HepG2 (cell line): ENCODE data around the gene ST3GAL4. TPM values are rescaled to one million over a fixed set of nuclear protein-coding genes. Genes with fewer than 3 reads are reported as not detected.
A peak's percentile ranks its signal among the peaks of the same experiment; 100 is the strongest.

Experiments
- ATAC-seq: fragments of 200-7000 bp; cut with Tn5 transposase; 3 replicates; pipeline ENCODE4 v1.9.1; 2020; ENCODE audit warnings: mild to moderate bottlenecking, moderate library complexity
- BruUV-seq: library from RNA; stranded (reverse); fragments of 400-500 nt; replicated peaks from 2 replicates; lab custom pipeline; 2021; lab: Mats Ljungman, UMichigan
- CTCF ChIA-PET: fragments of 300-600 bp; formaldehyde crosslinking; extraction: SDS; loops from one replicate; lab custom pipeline; 2021; ENCODE audit warnings: low total read pairs, inconsistent platforms, low intra/inter-chr PET ratio; lab: Yijun Ruan, JAX
- POLR2A ChIA-PET: fragments of 350-600 bp; sonication (Branson Sonifier 250); formaldehyde crosslinking; loops from one replicate; lab custom pipeline; 2020; ENCODE audit warnings: antibody characterized with exemption, inconsistent platforms; lab: Yijun Ruan, JAX
- DNase-seq: peaks from one replicate; pipeline ENCODE4 v3.0.0-alpha.2; 2015; ENCODE audit warnings: low spot score
- FAIRE-seq: peaks from 3 replicates; lab custom pipeline; 2011; peaks lifted over from hg19 to GRCh38; lab: Jason Lieb, UNC
- H2AFZ ChIP-seq: one replicate; pipeline ENCODE4 v1.6.1; 2011; ENCODE audit warnings: low read length, inconsistent platforms
- H3K27ac ChIP-seq: fragments of 300-600 bp; 3 replicates; pipeline ENCODE4 v1.8.0; 2011; ENCODE audit warnings: mixed run types, mild to moderate bottlenecking, mixed read lengths, low read length, inconsistent platforms; ENCODE audit not compliant: insufficient read depth; ENCODE audit errors: extremely low read length
- H3K27me3 ChIP-seq, 2 experiments: fragments of 200-600 bp in 1 of 2; 2 replicates in 1 of 2; 3 replicates in 1 of 2; pipeline versions ENCODE4 v1.6.0 to v1.8.0; 2011; ENCODE audit warnings: low read length in 2 of 2, mild to moderate bottlenecking in 2 of 2, moderate library complexity in 2 of 2, inconsistent platforms in 1 of 2; ENCODE audit not compliant: insufficient read depth in 2 of 2, control insufficient read depth in 1 of 2
- H3K36me3 ChIP-seq, 2 experiments: fragments of 200-600 bp in 1 of 2; replicated peaks in 1 of 2; 2 replicates in 1 of 2; 3 replicates in 1 of 2; pipeline versions ENCODE4 v1.5.1 to v1.8.0; 2011; ENCODE audit warnings: low read length in 2 of 2, inconsistent platforms in 1 of 2; ENCODE audit not compliant: insufficient read depth in 2 of 2, control insufficient read depth in 1 of 2
- H3K4me1 ChIP-seq: 2 replicates; pipeline ENCODE4 v1.5.1; 2012; ENCODE audit warnings: low read length, inconsistent platforms; ENCODE audit not compliant: insufficient read depth
- H3K4me2 ChIP-seq: 2 replicates; pipeline ENCODE4 v1.6.0; 2011; ENCODE audit warnings: low read depth, low read length, inconsistent platforms
- H3K4me3 ChIP-seq, 3 experiments: fragments of 200-600 bp in 1 of 3; sonication (generic), shearing (Covaris generic) in 1 of 3; replicated peaks in 1 of 3; 2 replicates each; pipeline ENCODE4 v1.5.1; 2011 to 2016; ENCODE audit warnings: low read length in 3 of 3, inconsistent platforms in 2 of 3, low read depth in 2 of 3, mild to moderate bottlenecking in 2 of 3, control low read depth in 1 of 3, mixed read lengths in 1 of 3; ENCODE audit not compliant: insufficient read depth in 1 of 3
- H3K79me2 ChIP-seq: one replicate; pipeline ENCODE4 v1.6.1; 2011; ENCODE audit warnings: low read length, inconsistent platforms; ENCODE audit not compliant: insufficient read depth
- H3K9ac ChIP-seq: 2 replicates; pipeline ENCODE4 v1.6.0; 2011; ENCODE audit warnings: mild to moderate bottlenecking, low read depth, low read length, inconsistent platforms; ENCODE audit not compliant: insufficient read depth
- H3K9me3 ChIP-seq: 2 replicates; pipeline ENCODE4 v1.5.1; 2012; ENCODE audit warnings: mild to moderate bottlenecking, low read length
- H4K20me1 ChIP-seq: 2 replicates; pipeline ENCODE4 v1.6.0; 2011; ENCODE audit warnings: inconsistent platforms, mild to moderate bottlenecking, low read length, moderate library complexity; ENCODE audit not compliant: insufficient read depth
- FOSL2 ChIP-seq: sonication (generic); formaldehyde crosslinking; IDR thresholded peaks from 2 replicates; pipeline ENCODE4 v1.4.0; 2020; ENCODE audit warnings: missing genetic modification reagents
- KDM2A ChIP-seq: sonication (generic); formaldehyde crosslinking; IDR thresholded peaks from 2 replicates; pipeline ENCODE4 v1.4.0; 2020; ENCODE audit warnings: low read depth, missing genetic modification reagents, borderline replicate concordance
- MAF1 ChIP-seq: sonication (generic); formaldehyde crosslinking; IDR thresholded peaks from 2 replicates; pipeline ENCODE4 v1.5.0; 2020; ENCODE audit warnings: missing genetic modification reagents, borderline replicate concordance
- NFKB2 ChIP-seq: sonication (generic); formaldehyde crosslinking; IDR thresholded peaks from 2 replicates; pipeline ENCODE4 v1.4.0; 2020; ENCODE audit warnings: missing genetic modification reagents, borderline replicate concordance
- NONO ChIP-seq, 2 experiments: fragments of 450-650 bp in 1 of 2; sonication (generic) in 1 of 2; formaldehyde crosslinking in 1 of 2; IDR thresholded peaks in 1 of 2; conservative IDR thresholded peaks in 1 of 2; 2 replicates each; pipeline versions ENCODE4 v1.6.1 to v1.8.0; 2017 to 2022; ENCODE audit warnings: mild to moderate bottlenecking in 1 of 2, missing genetic modification reagents in 1 of 2, moderate library complexity in 1 of 2
- SALL1 ChIP-seq: sonication (generic); formaldehyde crosslinking; IDR thresholded peaks from 2 replicates; pipeline ENCODE4 v1.8.0; 2022; ENCODE audit warnings: mild to moderate bottlenecking, missing genetic modification reagents
- TEAD3 ChIP-seq: optimal IDR thresholded peaks from 2 replicates; pipeline ENCODE3; 2016; ENCODE audit warnings: borderline replicate concordance
- XRCC5 ChIP-seq: fragments of 200-400 bp; formaldehyde crosslinking; optimal IDR thresholded peaks from 2 replicates; pipeline ENCODE3; 2017; ENCODE audit warnings: mild to moderate bottlenecking, low read length
- ZFY ChIP-seq: sonication (generic); formaldehyde crosslinking; IDR thresholded peaks from 2 replicates; pipeline ENCODE4 v1.4.0; 2020; ENCODE audit warnings: missing genetic modification reagents
- ZNF138 ChIP-seq: sonication (generic); formaldehyde crosslinking; IDR thresholded peaks from 2 replicates; pipeline ENCODE4 v1.5.0; 2020; ENCODE audit warnings: mild to moderate bottlenecking, low read depth, missing genetic modification reagents
- ZNF512B ChIP-seq: sonication (generic); formaldehyde crosslinking; IDR thresholded peaks from 2 replicates; pipeline ENCODE4 v1.5.1; 2020; ENCODE audit warnings: missing genetic modification reagents, mild to moderate bottlenecking, borderline replicate concordance
- ZNF788 ChIP-seq: sonication (generic); formaldehyde crosslinking; IDR thresholded peaks from 2 replicates; pipeline ENCODE4 v1.5.0; 2020; ENCODE audit warnings: mild to moderate bottlenecking, missing genetic modification reagents, borderline replicate concordance
- WGBS: methylation state at CpG from one replicate; pipeline ENCODE4 v1.1.6; 2017; ENCODE audit warnings: low lambda C conversion rate; 5-methylcytosine and 5-hydroxymethylcytosine counted together
- in situ Hi-C: cut with HindIII; loops from 2 replicates; pipeline ENCODE4 v1.10.0; 2017; ENCODE audit warnings: low pct_unique_long_range_greater_than_20kb; ENCODE audit not compliant: extremely low pct_ligation_motif_present
- intact Hi-C: fragments of 100-400 bp; cut with micrococcal nuclease; formaldehyde crosslinking; loops from one replicate; pipeline ENCODE4 v1.10.0; 2022; ENCODE audit not compliant: unreplicated experiment
- polyA plus RNA-seq, 8 experiments: library from polyadenylated mRNA; depleted of rRNA in 3 of 8; stranded (reverse) in 7 of 8; unstranded in 1 of 8; fragments of >200 nt; fragmentation: Illumina TruSeq in 4 of 8; extraction: Trizol in 4 of 8; gene quantifications; 2 replicates each; pipeline versions ENCODE4 v1.2.1 to v1.2.3, GENCODE V29; 2011 to 2016; ENCODE audit warnings: low read depth in 4 of 8, missing spikeins in 1 of 8, mixed read lengths in 1 of 8; ENCODE audit not compliant: insufficient read depth in 1 of 8
- total RNA-seq, 5 experiments: library from RNA; depleted of rRNA; stranded (reverse); fragments of >200 nt; fragmentation: Illumina TruSeq; extraction: Trizol; gene quantifications; 2 replicates each; pipeline ENCODE4 v1.2.3, GENCODE V29; 2016; ENCODE audit warnings: low read depth in 1 of 5
- TF ChIP-seq, protein P1 (sequence below): sonication (generic); formaldehyde crosslinking; IDR thresholded peaks from 2 replicates; pipeline ENCODE4 v1.8.0; 2022; ENCODE audit warnings: mild to moderate bottlenecking, missing genetic modification reagents, borderline replicate concordance
- TF ChIP-seq, protein P2 (sequence below): sonication (generic); formaldehyde crosslinking; IDR thresholded peaks from 2 replicates; pipeline ENCODE4 v1.4.0; 2020; ENCODE audit warnings: missing genetic modification reagents

The ST3GAL4 gene
- total and polyA plus RNA-seq, 2 of the 13 experiments (the other 11 are each of a cell fraction or from before 2014, with no cell fraction given): 9.1 to 13.3 TPM

DNA sequence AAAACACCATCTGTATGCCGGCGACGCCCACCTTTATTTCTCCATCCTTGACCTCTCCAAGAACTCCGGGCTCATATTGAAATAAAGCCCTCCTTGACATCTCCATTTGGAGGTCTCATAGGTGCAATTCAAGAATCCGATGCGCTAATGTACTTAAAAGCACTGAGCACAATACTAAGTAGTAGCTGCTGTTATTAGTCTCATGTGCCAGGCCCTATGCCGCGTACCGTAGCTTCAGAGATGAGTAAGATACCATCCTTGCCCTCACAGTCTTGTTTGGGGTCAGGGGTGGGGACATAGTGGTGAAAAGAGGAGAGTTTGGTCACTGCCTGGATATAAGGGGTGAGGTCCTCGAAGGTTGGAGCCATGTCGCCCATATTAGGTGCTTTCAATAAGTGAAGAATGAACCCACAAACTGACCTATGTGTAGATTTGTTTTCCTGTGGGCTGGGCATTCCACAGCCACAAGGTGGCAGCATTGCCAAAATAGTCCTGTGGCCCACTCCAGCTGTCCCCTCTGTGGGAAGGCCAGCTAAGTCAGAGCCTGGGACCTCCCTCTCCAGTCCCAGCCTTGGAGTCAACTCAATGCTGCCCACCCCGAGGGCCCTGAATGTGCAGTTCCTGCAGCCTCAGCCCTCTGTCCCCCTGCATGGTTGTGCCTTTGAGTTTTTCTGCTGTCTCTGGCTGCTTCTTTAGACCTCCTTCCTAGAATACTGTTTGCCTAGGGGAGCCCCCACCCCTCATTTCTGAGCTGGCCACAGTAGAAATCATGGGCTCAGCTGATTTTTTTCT is 45.1 kb upstream of the ST3GAL4 start:
- H3K4me2 ChIP-seq: no peak overlapping the region
- no peaks in the 10 kb centered on the region for H3K4me1 ChIP-seq
- no peak overlapping the region for H3K27ac ChIP-seq
- H4K20me1 ChIP-seq: no peaks in the 10 kb centered on the region
- peak; percentile 98 for ATAC-seq
- no peak overlapping the region for H2AFZ ChIP-seq
- BruUV-seq: no TSS peak
- H3K79me2 ChIP-seq: no peaks in the 10 kb centered on the region
- ChIA-PET POLR2A (interaction anchor here (0.7 to 0.9 kb wide), 2 partner anchors 47 to 170 kb away, joined by 3 read pairs; no protein-coding TSS in a partner anchor), CTCF (interaction anchor here (0.6 to 1.6 kb wide), 5 partner anchors 49 to 388 kb away, joined by 3 to 13 read pairs (median 3); no protein-coding TSS in a partner anchor)
- peak; percentile 63 for DNase-seq
- peak; percentile 36 for FAIRE-seq
- in situ Hi-C loops (no loop called here), intact Hi-C loops (loop anchor here (1.0 to 2.0 kb wide), 3 partner anchors 46 to 170 kb away; no protein-coding TSS in a partner anchor)
- no peak overlapping the region for H3K4me3 ChIP-seq
- H3K27me3 ChIP-seq: no peaks in the 10 kb centered on the region
- WGBS: 66% methylated on average over 12 of the region's 12 CpGs
- no peak overlapping the region for H3K9ac ChIP-seq
- no peaks in the 10 kb centered on the region for H3K9me3 ChIP-seq
- peaks cover 0 to 17% of the 10 kb centered on the region in 2 experiments; a peak in 3 of 5 replicates for H3K36me3 ChIP-seq
- TF ChIP-seq NFKB2 (CRISPR knock-in tag): peak; percentile 45; the same call in 1 of the 2 replicates
- no peak for TF ChIP-seq MAF1
- TF ChIP-seq TEAD3: peak; percentile 16
- TF ChIP-seq, protein P1, sequence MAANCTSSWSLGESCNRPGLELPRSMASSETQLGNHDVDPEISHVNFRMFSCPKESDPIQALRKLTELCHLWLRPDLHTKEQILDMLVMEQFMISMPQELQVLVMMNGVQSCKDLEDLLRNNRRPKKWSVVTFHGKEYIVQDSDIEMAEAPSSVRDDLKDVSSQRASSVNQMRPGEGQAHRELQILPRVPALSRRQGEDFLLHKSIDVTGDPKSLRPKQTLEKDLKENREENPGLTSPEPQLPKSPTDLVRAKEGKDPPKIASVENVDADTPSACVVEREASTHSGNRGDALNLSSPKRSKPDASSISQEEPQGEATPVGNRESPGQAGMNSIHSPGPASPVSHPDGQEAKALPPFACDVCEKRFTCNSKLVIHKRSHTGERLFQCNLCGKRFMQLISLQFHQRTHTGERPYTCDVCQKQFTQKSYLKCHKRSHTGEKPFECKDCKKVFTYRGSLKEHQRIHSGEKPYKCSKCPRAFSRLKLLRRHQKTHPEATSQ (CRISPR knock-in tag): no peak
- TF ChIP-seq FOSL2: peak; percentile 25; the same call in 1 of the 2 replicates
- TF ChIP-seq KDM2A (CRISPR knock-in tag): 0 out of 2 replicates have a peak, but pooled peaks have one; percentile 35
- TF ChIP-seq, protein P2, sequence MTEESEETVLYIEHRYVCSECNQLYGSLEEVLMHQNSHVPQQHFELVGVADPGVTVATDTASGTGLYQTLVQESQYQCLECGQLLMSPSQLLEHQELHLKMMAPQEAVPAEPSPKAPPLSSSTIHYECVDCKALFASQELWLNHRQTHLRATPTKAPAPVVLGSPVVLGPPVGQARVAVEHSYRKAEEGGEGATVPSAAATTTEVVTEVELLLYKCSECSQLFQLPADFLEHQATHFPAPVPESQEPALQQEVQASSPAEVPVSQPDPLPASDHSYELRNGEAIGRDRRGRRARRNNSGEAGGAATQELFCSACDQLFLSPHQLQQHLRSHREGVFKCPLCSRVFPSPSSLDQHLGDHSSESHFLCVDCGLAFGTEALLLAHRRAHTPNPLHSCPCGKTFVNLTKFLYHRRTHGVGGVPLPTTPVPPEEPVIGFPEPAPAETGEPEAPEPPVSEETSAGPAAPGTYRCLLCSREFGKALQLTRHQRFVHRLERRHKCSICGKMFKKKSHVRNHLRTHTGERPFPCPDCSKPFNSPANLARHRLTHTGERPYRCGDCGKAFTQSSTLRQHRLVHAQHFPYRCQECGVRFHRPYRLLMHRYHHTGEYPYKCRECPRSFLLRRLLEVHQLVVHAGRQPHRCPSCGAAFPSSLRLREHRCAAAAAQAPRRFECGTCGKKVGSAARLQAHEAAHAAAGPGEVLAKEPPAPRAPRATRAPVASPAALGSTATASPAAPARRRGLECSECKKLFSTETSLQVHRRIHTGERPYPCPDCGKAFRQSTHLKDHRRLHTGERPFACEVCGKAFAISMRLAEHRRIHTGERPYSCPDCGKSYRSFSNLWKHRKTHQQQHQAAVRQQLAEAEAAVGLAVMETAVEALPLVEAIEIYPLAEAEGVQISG (CRISPR knock-in tag): 0 out of 2 replicates have a peak, but pooled peaks have one; percentile 18
- peak; percentile 49 for TF ChIP-seq XRCC5
- TF ChIP-seq ZNF512B (CRISPR knock-in tag): no peak
- peak; percentile 40; the same call in 1 of the 2 replicates for TF ChIP-seq ZNF788 (CRISPR knock-in tag)
- TF ChIP-seq SALL1 (CRISPR knock-in tag): peak; percentile 10; the same call in 1 of the 2 replicates
- TF ChIP-seq NONO (IDR thresholded peaks at IDR 0.05): no peak
- no peak for TF ChIP-seq NONO (CRISPR knock-in tag; conservative IDR thresholded peaks at IDR 0.05)
- TF ChIP-seq ZNF138 (CRISPR knock-in tag): no peak
- TF ChIP-seq ZFY (CRISPR knock-in tag): 0 out of 2 replicates have a peak, but pooled peaks have one; percentile 20
